Purkinje cell (primary cell): ENCODE measurements around the gene PGM5. TPM values are rescaled to one million over a fixed set of nuclear protein-coding genes. Genes with fewer than 3 reads are reported as not detected.

ENCODE experiments used
- polyA plus RNA-seq: library from polyadenylated mRNA; unstranded; fragments of >200 nt; fragmentation: Nextera tagmentation; gene quantifications from 2 replicates; pipeline ENCODE4 v1.2.1, GENCODE V29; 2014

The PGM5 gene
- 0.39 and 0.67 TPM in 2 replicates for polyA plus RNA-seq

DNA sequence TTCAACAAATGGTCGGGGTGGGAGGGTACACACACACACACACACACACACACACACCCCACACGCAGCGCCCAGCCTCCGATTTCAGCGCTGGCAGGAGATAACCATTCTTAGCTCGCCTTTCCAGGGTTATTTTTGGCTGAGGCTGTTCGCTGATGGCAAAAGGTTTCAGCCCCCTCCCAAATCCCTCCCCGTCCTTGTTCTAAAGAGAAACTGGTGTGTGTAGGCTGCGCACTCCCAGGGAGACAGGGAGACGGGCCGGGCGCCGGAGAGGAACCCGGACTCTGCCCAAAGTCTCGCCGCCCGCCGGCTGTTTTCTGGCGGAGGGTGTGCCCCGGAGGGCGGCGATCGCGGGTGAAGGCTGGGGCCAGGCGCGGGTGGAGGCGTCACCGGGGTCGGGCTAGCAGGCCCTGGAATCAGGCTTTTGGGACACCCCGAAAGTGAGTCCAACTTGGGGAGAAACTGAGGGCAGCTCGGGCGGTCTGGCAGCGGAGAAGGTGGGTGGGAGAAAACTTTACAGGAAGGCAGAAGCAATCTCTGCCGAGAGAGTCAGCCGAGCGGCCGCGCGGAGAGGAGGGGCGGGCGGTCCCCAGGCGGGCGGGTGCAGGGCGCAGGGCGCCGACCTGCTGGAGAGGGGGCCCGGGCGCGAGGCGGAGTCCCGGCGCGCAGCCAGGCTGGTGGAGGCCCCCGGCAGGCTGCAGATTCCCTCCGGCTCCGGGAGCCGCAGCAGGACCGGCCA is at the start of gene PGM5:
PGM5 (plus strand) TSS at position 232 of the 739 bp plus-strand sequence. CDS start 517 bp downstream, outside the sequence.

DNA sequence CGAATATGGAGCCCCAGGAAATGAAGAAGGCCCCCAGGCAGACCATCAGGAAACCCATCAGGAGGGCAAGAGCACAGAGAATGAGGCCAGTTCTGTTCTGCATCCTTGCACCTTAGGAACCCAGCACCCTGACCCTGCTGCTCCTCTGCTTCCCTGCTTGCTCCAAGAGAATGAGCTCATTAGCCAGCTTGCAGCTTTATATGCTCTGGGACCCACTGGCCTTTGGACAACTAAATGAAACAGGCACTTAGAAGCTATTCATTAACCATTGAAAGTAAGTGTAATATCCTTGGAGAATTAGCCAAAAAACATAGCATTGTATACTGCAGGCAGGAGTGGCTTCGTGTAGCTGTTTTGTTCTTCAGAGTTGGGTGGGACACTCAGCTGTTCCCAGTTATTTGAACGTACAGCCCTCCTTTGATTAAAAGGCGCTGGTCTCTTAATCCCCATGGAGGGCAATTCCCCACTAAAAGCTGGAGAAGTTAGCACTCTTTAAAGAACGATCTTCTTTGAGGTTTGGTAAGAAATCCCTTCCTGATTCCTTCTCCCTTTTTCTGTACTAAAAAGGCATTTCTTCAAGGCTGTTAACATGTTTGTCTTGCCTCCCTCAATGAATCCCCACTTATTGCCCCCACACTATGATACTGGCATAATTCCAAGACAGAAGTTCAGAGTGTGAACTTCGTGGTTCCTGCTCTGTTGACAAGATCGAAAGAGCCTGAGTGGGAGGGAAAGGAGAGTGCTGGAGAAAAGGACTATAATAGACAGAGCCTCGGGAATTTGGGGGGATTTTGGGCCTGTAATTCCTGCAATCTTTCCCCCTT is 184.5 kb downstream of the PGM5 start, which contains the start of gene TMEM252:
TMEM252 (minus strand) TSS at position 172 of the 824 bp plus-strand sequence; CDS start at position 103, 69 bp downstream.

Other genes with a start within 250 kb of the PGM5 start
- gene ZNG1C, start 114.6 kb upstream of the PGM5 start, polyA plus RNA-seq: 98.9 and 101 TPM in 2 replicates
- gene FOXD4L3, start 53.7 kb upstream of the PGM5 start, polyA plus RNA-seq: not detected in 2 replicates
- gene TMEM252, start 184.3 kb downstream of the PGM5 start, polyA plus RNA-seq: not detected in 2 replicates